ENCODE measurements around the gene FOXJ3.

GRCh38 chr1:42133390-42133789 lies 201.6 kb downstream of the FOXJ3 start:
- TF ChIP-seq YY1 (IDR thresholded peaks at IDR 0.05; ENCODE audit: insufficient read depth, insufficient read length), result no peak
- no peak for TF ChIP-seq ZNF274 (IDR thresholded peaks at IDR 0.05; ENCODE audit: low read depth, low read length)
